B cell (primary cell): Measurements from ENCODE around the gene SAG. TPM values are rescaled to one million over a fixed set of nuclear protein-coding genes. Genes with fewer than 3 reads are reported as not detected.

Experiments
- ATAC-seq: fragments of 200-7000 bp; cut with Tn5 transposase; one replicate; pipeline ENCODE4 v1.10.0; 2021; ENCODE audit warnings: low read depth, mild to moderate bottlenecking, moderate number of reproducible peaks, moderate library complexity
- CTCF ChIA-PET: fragments of 350-600 bp; sonication (Branson Sonifier 250); formaldehyde crosslinking; loops from one replicate; lab custom pipeline; 2021; ENCODE audit warnings: antibody characterized with exemption, inconsistent platforms; lab: Charles Lee
- POLR2A ChIA-PET: fragments of 350-600 bp; sonication (Branson Sonifier 250); formaldehyde crosslinking; loops from one replicate; lab custom pipeline; 2021; ENCODE audit warnings: antibody characterized with exemption; lab: Charles Lee
- DNase-seq: peaks from one replicate; pipeline ENCODE4 v3.0.0; 2013
- H2AFZ ChIP-seq: 2 replicates; pipeline ENCODE4 v1.6.1; 2012; ENCODE audit warnings: mild to moderate bottlenecking, low read depth, low read length; ENCODE audit not compliant: insufficient read depth, poor library complexity, severe bottlenecking
- H3K27ac ChIP-seq, 2 donors: 1 replicate in 1 of 2; 2 replicates in 1 of 2; pipeline ENCODE4 v1.5.1; 2012 to 2013; ENCODE audit warnings: low read length in 2 of 2, mild to moderate bottlenecking in 2 of 2, moderate library complexity in 1 of 2
- H3K27me3 ChIP-seq, 4 experiments: fragments of 200-600 bp in 1 of 4; sonication (generic) in 1 of 4; replicated peaks in 1 of 4; 1 replicate in 2 of 4; 2 replicates in 2 of 4; pipeline versions ENCODE4 v1.6.1 to v1.7.0; 2013 to 2016; ENCODE audit warnings: low read length in 3 of 4, mild to moderate bottlenecking in 2 of 4, mixed read lengths in 1 of 4, moderate library complexity in 1 of 4; ENCODE audit not compliant: insufficient read depth in 4 of 4, control insufficient read depth in 3 of 4; ENCODE audit errors: control extremely low read depth in 1 of 4
- H3K36me3 ChIP-seq, 2 experiments: replicated peaks in 1 of 2; 1 replicate in 1 of 2; 2 replicates in 1 of 2; pipeline versions ENCODE4 v1.6.1 to v1.7.1; 2013; ENCODE audit warnings: low read length in 1 of 2; ENCODE audit not compliant: insufficient read depth in 2 of 2, control insufficient read depth in 1 of 2; ENCODE audit errors: control extremely low read depth in 1 of 2, extremely low read depth in 1 of 2
- H3K4me1 ChIP-seq, 2 donors: fragments of 200-600 bp in 1 of 2; sonication (generic) in 1 of 2; 1 replicate in 1 of 2; 2 replicates in 1 of 2; pipeline versions ENCODE4 v1.5.1 to v1.6.1; 2013 to 2017; ENCODE audit warnings: low read length in 2 of 2; ENCODE audit not compliant: control insufficient read depth in 2 of 2, insufficient read depth in 2 of 2
- H3K4me2 ChIP-seq: replicated peaks from 2 replicates; pipeline ENCODE3; 2012; ENCODE audit warnings: mild to moderate bottlenecking, low read depth, low read length; ENCODE audit not compliant: poor library complexity, severe bottlenecking
- H3K4me3 ChIP-seq, 5 experiments: fragments of 200-600 bp in 1 of 5; sonication (generic) in 1 of 5; 1 replicate in 3 of 5; 2 replicates in 2 of 5; pipeline versions ENCODE4 v1.5.1 to v1.7.0; 2011 to 2016; ENCODE audit warnings: low read length in 4 of 5, mild to moderate bottlenecking in 4 of 5, low read depth in 2 of 5, control low read depth in 1 of 5, moderate library complexity in 1 of 5; ENCODE audit not compliant: insufficient read depth in 1 of 5; ENCODE audit errors: control extremely low read depth in 1 of 5, extremely low read depth in 1 of 5
- H3K79me2 ChIP-seq: fragments of 200-600 bp; sonication (generic); one replicate; pipeline ENCODE4 v1.6.0; 2016; ENCODE audit warnings: low read length; ENCODE audit not compliant: control insufficient read depth, insufficient read depth
- H3K9ac ChIP-seq: fragments of 200-600 bp; sonication (generic); 2 replicates; pipeline ENCODE4 v1.6.1; 2017; ENCODE audit warnings: mild to moderate bottlenecking, low read length, moderate library complexity
- H3K9me3 ChIP-seq, 3 donors: one replicate each; pipeline versions ENCODE4 v1.6.1 to v1.7.1; 2013; ENCODE audit warnings: low read length in 2 of 3; ENCODE audit not compliant: control insufficient read depth in 2 of 3, insufficient read depth in 1 of 3; ENCODE audit errors: control extremely low read depth in 1 of 3
- H4K20me1 ChIP-seq: 2 replicates; pipeline ENCODE4 v1.6.0; 2012; ENCODE audit warnings: mild to moderate bottlenecking, low read length; ENCODE audit not compliant: insufficient read depth, control insufficient read depth, poor library complexity, severe bottlenecking
- H3K27ac Mint-ChIP-seq: one replicate; pipeline ENCODE4 v1.8.0; 2021; ENCODE audit warnings: mixed read lengths
- H3K27me3 Mint-ChIP-seq: one replicate; pipeline ENCODE4 v1.8.0; 2021; ENCODE audit warnings: mixed read lengths
- H3K4me1 Mint-ChIP-seq: one replicate; pipeline ENCODE4 v1.8.0; 2021; ENCODE audit warnings: mixed read lengths
- H3K4me3 Mint-ChIP-seq: one replicate; pipeline ENCODE4 v1.8.0; 2021; ENCODE audit warnings: mixed read lengths
- H3K9me3 Mint-ChIP-seq: one replicate; pipeline ENCODE4 v1.8.0; 2022; ENCODE audit warnings: mixed read lengths; ENCODE audit not compliant: insufficient read depth
- CTCF ChIP-seq: fragments of 200-600 bp; IDR thresholded peaks from one replicate; pipeline ENCODE4 v1.8.0; 2022; ENCODE audit warnings: antibody characterized with exemption, mild to moderate bottlenecking
- EZH2 ChIP-seq: IDR thresholded peaks from 2 replicates; pipeline ENCODE4 v1.6.1; 2012; ENCODE audit warnings: borderline replicate concordance, low read depth, mild to moderate bottlenecking, moderate library complexity, low read length; ENCODE audit not compliant: insufficient read depth, poor library complexity, severe bottlenecking
- WGBS: methylation state at CpG from one replicate; pipeline ENCODE4 v1.1.5; 2013; ENCODE audit warnings: missing lambda C conversion rate; ENCODE audit not compliant: insufficient coverage; 5-methylcytosine and 5-hydroxymethylcytosine counted together
- intact Hi-C: fragments of 100-400 bp; cut with micrococcal nuclease; formaldehyde crosslinking; loops from one replicate; pipeline ENCODE4 v1.10.0; 2022
- polyA plus RNA-seq: library from polyadenylated mRNA; depleted of rRNA; stranded (reverse); fragments of >200 nt; gene quantifications from 2 replicates; pipeline ENCODE4 v1.2.3, GENCODE V29; 2012
- total RNA-seq, 2 donors: library from RNA; stranded (reverse); fragments of 120-200 nt in 1 of 2; gene quantifications; 1 replicate in 1 of 2; 2 replicates in 1 of 2; pipeline versions ENCODE4 v1.2.3 to v1.2.4, GENCODE V29; 2013 to 2022

Gene SAG
- total and polyA plus RNA-seq, 2 donors (not counting 1 experiment from before 2014, with no cell fraction given), result 0.03 to 0.17 TPM

- Mint-ChIP-seq H3K27me3 (no peaks in the 10 kb centered on the region), H3K27ac (peak overlapping the region; percentile 50), H3K4me1 (peaks cover 35% of the 10 kb centered on the region), H3K4me3 (no peak overlapping the region), H3K9me3 (no peaks in the 10 kb centered on the region)
- CTCF ChIA-PET, result no interaction called here
- no peak overlapping the region for H3K4me3 ChIP-seq
- intact Hi-C loops, result no loop called here
- no peak overlapping the region for H3K9ac ChIP-seq
- H3K4me2 ChIP-seq, result no peak overlapping the region
- H2AFZ ChIP-seq, result no peak overlapping the region
- peaks cover 45% of the 10 kb centered on the region for H3K79me2 ChIP-seq
- POLR2A ChIA-PET, result no interaction called here
- no peaks in the 10 kb centered on the region for H4K20me1 ChIP-seq
- H3K4me1 ChIP-seq, result peaks cover 22 to 29% of the 10 kb centered on the region in 2 donors
- TF ChIP-seq CTCF (no peak), EZH2 (no peak)
- H3K36me3 ChIP-seq, result peaks cover 34 to 85% of the 10 kb centered on the region in 2 experiments
- no peak for DNase-seq
- no peak overlapping the region for H3K27ac ChIP-seq
- no CpG with 5 or more reads among the region's 6 CpGs for WGBS
- no peaks in the 10 kb centered on the region for H3K27me3 ChIP-seq
- no peaks in the 10 kb centered on the region for H3K9me3 ChIP-seq
- no peak for ATAC-seq
These were observed 34.5 kb upstream of the SAG start for GRCh38 chr2:233273120-233273519.

- H2AFZ ChIP-seq, result no peak overlapping the region
- DNase-seq (no peak), ATAC-seq (no peak)
- peaks cover 47 to 93% of the 10 kb centered on the region in 2 experiments for H3K36me3 ChIP-seq
- H3K27me3 ChIP-seq, result no peaks in the 10 kb centered on the region
- no peaks in the 10 kb centered on the region for H3K9me3 ChIP-seq
- H3K27ac Mint-ChIP-seq, result peak overlapping the region; percentile 32
- H3K27me3 Mint-ChIP-seq, result no peaks in the 10 kb centered on the region
- ChIA-PET CTCF (no interaction called here), POLR2A (no interaction called here)
- H3K4me1 Mint-ChIP-seq, result peaks cover 22% of the 10 kb centered on the region
- no peak for TF ChIP-seq EZH2
- no peak for TF ChIP-seq CTCF
- H3K27ac ChIP-seq, result no peak overlapping the region
- WGBS, result 96% methylated on average over 4 of the region's 4 CpGs
- no peak overlapping the region for H3K4me2 ChIP-seq
- no peak overlapping the region for H3K9ac ChIP-seq
- intact Hi-C loops, result no loop called here
- peaks cover 4 to 8% of the 10 kb centered on the region in 2 donors for H3K4me1 ChIP-seq
- no peak overlapping the region for H3K4me3 Mint-ChIP-seq
- no peak overlapping the region for H3K4me3 ChIP-seq
- no peaks in the 10 kb centered on the region for H4K20me1 ChIP-seq
- H3K79me2 ChIP-seq, result peaks cover 29% of the 10 kb centered on the region
- no peaks in the 10 kb centered on the region for H3K9me3 Mint-ChIP-seq
These were observed 32.4 kb upstream of the SAG start for GRCh38 chr2:233275223-233275622.
